Measurements from ENCODE around the gene C1orf56.
"Not testable (repeated sequence)": the region's sequence is repeated elsewhere in the genome, so short reads cannot be mapped to it uniquely, and the experiment has no call there.

The C1orf56 gene

DNA sequence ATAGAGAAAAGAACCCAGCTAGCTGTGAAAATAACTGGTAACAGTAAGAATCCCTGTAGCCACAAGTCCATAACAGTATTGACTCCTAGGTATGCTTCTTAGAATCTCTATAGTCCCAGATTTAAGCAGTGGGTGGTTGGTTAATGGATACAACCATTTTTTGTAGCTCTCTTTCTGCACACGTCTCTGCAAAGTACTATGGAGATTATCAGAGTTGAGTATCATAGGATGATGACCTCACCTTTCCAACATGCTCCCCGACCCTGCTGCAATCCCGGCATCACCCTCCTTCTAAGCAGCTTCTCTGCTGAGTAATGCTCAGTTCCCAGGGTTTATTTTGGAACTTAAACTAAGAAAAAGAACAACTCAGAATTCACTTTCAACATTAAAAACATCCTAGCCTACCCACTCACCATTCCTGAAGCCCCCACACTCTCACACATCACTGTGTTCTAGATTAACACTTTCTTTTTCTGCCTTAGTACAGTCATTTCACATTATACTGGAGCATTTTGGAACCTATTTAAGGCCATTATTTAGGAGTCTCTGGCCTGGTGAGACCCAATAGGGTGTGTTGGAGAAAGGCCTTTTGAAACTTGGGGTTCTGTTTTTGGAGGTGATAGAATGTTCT is 15.3 kb downstream of the C1orf56 start:
- DNase-seq: no peak

DNA sequence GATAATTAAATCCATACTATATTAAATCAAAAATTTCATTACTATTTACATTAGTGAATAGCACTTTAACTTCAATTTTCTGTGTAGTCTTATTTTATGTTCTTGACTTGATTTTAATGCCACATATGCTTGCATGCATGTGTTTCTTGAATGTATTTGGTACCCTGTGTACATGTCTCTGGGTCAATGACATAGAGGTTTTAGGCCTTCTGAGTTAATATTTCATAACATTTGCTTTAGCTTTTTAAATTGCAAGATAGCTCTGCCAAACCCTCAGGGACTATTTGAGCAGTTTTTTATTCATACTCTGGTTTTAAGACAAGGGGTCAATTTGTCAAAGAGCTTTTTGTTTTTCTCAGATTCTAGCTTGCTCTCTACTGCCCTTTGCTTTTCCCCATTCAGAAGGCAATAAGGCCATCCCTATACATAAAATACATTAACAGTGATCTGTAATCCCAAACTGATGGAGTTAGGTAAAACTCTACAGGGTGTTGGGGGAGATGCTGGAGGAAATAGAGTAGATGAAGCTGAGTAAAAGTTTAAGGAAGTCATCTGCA is 17.6 kb downstream of the C1orf56 start:
- no peak for DNase-seq

DNA sequence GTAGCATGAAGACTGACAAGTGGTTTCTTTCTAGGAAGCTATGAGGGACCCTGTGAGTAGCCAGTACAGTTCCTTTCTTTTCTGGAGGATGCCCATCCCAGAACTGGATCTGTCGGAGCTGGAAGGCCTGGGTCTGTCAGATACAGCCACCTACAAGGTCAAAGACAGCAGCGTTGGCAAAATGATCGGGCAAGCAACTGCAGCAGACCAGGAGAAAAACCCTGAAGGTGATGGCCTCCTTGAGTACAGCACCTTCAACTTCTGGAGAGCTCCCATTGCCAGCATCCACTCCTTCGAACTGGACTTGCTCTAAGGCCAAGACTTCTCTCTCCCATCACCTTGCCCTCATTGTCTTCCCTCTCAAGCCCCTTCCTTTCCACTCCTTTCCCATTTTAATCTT is 19.6 kb downstream of the C1orf56 start:
- no peak for DNase-seq

DNA sequence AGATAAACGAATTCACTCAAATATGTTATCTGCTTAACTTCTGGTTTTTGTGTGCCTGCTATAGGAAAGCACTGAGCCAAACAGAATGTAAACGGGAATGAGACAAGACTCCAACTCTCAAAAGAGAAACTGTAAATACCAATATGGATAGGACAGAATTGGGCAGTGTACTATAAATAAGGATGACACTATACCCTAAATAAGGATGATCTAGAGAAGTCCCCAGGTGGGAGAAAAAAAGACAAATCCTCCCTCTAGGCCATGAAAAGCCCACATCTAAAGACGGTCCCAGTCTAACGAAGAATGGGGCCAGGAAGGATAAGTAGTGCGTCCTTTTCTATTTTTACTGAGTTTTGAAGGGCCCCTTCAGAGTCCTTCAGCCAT is 21.5 kb downstream of the C1orf56 start:
- DNase-seq: no peak

DNA sequence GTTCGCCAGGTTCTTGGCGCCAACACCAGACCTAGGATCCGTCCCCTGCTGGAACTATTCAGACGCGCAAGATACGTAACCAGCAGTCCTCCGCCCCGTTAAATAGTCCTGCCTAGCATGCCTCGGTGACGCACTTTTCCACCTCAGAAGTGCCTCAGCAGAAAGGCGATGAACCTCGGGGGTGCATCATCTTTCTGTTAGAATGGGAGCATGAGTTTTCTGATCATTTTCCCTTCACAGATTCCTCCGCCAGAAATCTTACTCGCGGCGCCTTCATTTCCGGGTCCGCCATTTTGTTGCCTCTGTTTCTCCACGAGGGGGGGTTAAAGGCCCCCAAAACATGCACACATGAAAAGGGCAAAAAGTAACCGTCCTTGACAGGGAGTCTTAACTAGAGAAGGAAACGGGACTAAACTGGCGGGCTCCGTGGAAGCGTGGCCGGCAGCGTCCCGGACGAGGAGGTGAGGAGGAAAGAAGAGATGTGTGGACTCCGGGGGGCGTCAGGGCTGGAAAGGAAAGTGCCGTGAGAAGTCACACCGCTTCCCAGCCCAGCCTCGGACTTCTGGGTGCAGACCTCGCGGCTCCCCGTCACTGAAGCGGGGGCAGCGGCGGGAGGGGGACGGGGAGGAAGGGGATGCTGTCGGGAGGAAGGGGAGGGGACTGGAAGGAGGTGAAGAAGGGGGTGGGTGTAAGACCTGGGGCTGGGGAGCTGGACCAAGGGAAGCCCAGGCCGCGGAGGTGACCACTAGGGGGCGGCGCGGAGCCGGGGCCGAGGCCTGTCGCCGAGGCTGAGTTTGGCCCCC is 23.1 kb downstream of the C1orf56 start, which contains the start of gene GABPB2:
Gene GABPB2, plus strand, starts transcription at position 288 of the 803 bp plus-strand sequence. CDS start 17,429 bp downstream, outside the sequence.
- DNase-seq: peak; percentile 91 to 92

DNA sequence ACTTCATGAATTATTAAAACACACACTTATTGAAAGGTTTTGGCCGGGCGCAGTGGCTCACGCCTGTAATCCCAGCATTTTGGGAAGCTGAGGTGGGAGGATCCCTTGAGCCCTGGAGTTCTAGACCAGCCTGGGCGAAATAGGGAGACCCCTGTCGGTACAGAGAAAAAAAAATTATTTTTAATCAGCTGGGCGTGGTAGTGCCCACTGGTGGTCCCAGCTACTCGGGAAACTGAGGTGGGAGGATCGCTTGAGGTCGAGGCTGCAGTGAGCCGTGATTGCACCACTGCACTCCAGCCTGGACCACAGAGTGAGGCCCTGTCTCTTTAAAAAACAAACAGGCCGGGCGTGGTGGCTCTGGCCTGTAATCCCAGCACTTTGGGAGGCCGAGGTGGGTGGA is 24.7 kb downstream of the C1orf56 start:
- no peak for DNase-seq

DNA sequence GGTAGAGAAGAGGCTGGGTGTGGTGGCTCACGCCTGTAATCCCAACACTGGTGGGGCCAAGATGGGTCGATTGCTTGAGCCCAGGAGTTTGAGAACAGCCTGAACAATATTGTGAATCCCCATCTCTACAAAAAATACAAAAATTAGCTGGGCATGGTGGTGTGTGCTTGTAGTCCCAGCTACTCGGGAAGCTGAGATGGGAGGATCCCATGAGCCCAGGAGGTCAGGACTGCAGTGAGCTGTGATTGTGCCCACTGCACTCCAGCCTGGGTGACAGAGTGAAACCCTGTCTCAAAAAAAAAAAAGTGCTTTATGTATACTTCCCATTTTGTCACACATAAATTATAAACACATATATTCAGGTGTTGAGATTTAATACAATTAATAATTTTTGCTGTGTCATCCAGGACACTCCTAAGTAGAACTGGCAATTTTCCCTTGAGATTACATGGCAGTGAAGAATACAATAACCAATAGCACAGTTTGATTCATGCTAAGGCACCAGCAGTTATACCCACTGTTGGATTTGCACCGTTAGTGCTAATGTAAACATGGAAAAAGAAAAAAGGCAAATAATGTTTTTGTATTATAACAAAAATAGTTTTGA is 38.5 kb downstream of the C1orf56 start:
- no peak for DNase-seq

DNA sequence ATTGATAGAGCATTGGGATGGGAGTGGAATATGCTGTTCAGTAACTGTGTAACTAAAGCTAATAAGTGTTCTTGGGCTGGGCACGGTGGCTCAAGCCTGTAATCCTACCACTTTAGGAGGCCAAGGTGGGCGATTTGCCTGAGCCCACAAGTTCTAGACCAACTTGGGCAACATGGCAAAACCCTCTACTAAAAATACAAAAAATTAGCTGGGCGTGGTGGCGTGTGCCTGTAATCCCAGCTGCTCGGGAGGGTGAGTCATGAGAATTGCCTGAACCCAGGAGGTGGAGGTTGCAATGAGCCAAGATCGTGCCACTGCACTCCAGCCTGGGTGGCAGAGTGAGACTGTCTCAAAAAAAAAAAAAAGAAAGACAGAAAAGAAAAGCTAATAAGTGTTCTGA is 49.9 kb downstream of the C1orf56 start:
- not testable (repeated sequence) for DNase-seq

DNA sequence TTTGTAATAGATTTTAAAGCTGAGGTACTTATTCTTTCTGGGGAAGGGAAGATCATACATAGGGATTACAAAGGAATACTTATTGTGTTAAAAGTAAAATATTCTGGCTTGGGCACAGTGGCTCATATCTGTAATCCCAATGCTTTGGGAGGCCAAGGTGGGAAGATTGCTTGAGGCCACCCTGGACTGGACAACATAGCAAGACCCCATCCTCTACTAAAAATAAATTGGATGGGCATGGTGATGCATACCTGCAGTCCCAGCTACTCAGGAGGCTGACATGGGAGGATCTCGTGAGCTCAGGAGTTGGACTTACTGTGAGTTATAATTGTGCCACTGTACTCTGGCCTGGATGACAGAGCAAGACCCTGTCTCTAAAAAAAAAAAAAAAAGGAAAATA is 50.6 kb downstream of the C1orf56 start:
- DNase-seq: no peak

Data from stimulated activated CD4-positive, alpha-beta T cell treated with anti-CD3 and anti-CD28 coated beads, Interleukin-2, amount 100 ng/mL, for 48 hours (primary cell).